ENCODE measurements around the gene KNDC1. TPM values are rescaled to one million over a fixed set of nuclear protein-coding genes. Genes with fewer than 3 reads are reported as not detected.

Gene KNDC1
- total and polyA plus RNA-seq, 2 of the 4 experiments (the other 2 are of a cell fraction), result 0.18 to 1.1 TPM

GRCh38 chr10:133224076-133224475 lies 64.1 kb downstream of the KNDC1 start:
- H2AK5ac ChIP-seq (ENCODE audit: low read depth, low read length), result no peak overlapping the region
- WGBS, 2 experiments (ENCODE audit: extremely low coverage in 2 of 2, insufficient read length in 1 of 2), result 17% methylated on average over 1 of the region's 14 CpGs; no CpG with 5 or more reads in 1 of the 2 experiments
- dilution Hi-C loops (cut with HindIII; ENCODE audit: low sequenced_read_pairs, unreplicated experiment), result no loop called here

More at GRCh38 chr10:133224076-133224475, 64.1 kb downstream of the KNDC1 start:
- no peak overlapping the region for H2AFZ ChIP-seq (replicated peaks; ENCODE audit: low read length, poor library complexity)
- no peaks in the 10 kb centered on the region for H3K79me1 ChIP-seq (ENCODE audit: low read depth in 1 of 2, low read length in 2 of 2)
- H4K20me1 ChIP-seq (ENCODE audit: insufficient read depth, low read length), result no peaks in the 10 kb centered on the region
- H3K4me3 ChIP-seq (ENCODE audit: insufficient read depth, low read depth, low read length), result no peak overlapping the region
- H3K36me3 ChIP-seq (ENCODE audit: control insufficient read depth, insufficient read depth, low read length), result no peaks in the 10 kb centered on the region
- ChIA-PET POLR2A (ENCODE audit: unreplicated experiment) (interaction anchor here (0.6 kb wide), 1 partner anchor 100 kb away, joined by 5 read pairs; no protein-coding TSS in a partner anchor), CTCF (no interaction called here)
- no peak overlapping the region for H4K5ac ChIP-seq (ENCODE audit: low read depth, low read length)
- TF ChIP-seq MAFK (IDR thresholded peaks at IDR 0.05; ENCODE audit: low read depth, low read length), result no peak
- no peak for TF ChIP-seq SMC3 (IDR thresholded peaks at IDR 0.05; ENCODE audit: low read depth, low read length)
- TF ChIP-seq POLR2A (IDR thresholded peaks at IDR 0.05; ENCODE audit: low read depth, low read length), result no peak
- no peak for TF ChIP-seq RCOR1 (IDR thresholded peaks at IDR 0.05; ENCODE audit: insufficient replicate concordance, low read length)
- TF ChIP-seq NFE2L2 (IDR thresholded peaks at IDR 0.05; ENCODE audit: low read depth, low read length), result no peak
- TF ChIP-seq CEBPB (IDR thresholded peaks at IDR 0.05; ENCODE audit: low read depth, low read length), result no peak
- TF ChIP-seq RAD21 (IDR thresholded peaks at IDR 0.05; ENCODE audit: low read length), result no peak
- no peak for TF ChIP-seq FOS (IDR thresholded peaks at IDR 0.05; ENCODE audit: low read depth, low read length)
- no peak for TF ChIP-seq ELK1 (IDR thresholded peaks at IDR 0.05; ENCODE audit: borderline replicate concordance, low read depth, low read length)
- TF ChIP-seq CHD1 (IDR thresholded peaks at IDR 0.05; ENCODE audit: low read depth, low read length), result no peak
- no peak for TF ChIP-seq MAZ (IDR thresholded peaks at IDR 0.05; ENCODE audit: borderline replicate concordance, low read depth, low read length)
- no peak for TF ChIP-seq RFX5 (IDR thresholded peaks at IDR 0.05; ENCODE audit: low read depth, low read length)
- no peak for TF ChIP-seq MXI1 (IDR thresholded peaks at IDR 0.05; ENCODE audit: borderline replicate concordance, low read depth, low read length)
- H4K8ac ChIP-seq (ENCODE audit: low read depth in 2 of 2, low read length in 2 of 2), result no peak overlapping the region
- BruUV-seq (replicated peaks), result no TSS peak
- H3K27me3 ChIP-seq (ENCODE audit: control insufficient read depth, insufficient read depth, low read length), result peaks cover 27% of the 10 kb centered on the region
- H2BK20ac ChIP-seq (ENCODE audit: low read depth, low read length), result no peak overlapping the region
- H3K9ac ChIP-seq (ENCODE audit: low read depth, low read length), result no peak overlapping the region
- no peak overlapping the region for H2BK5ac ChIP-seq (ENCODE audit: low read depth, low read length, poor library complexity, severe bottlenecking)
- ATAC-seq (ENCODE audit: low read depth) (no peak), DNase-seq (no peak)
- no peak overlapping the region for H3K18ac ChIP-seq (ENCODE audit: low read depth, low read length)
- H3K9me1 ChIP-seq (ENCODE audit: insufficient read depth, low read length), result no peaks in the 10 kb centered on the region
- in situ Hi-C loops (cut with MboI; ENCODE audit: low sequenced_read_pairs) (no loop called here), intact Hi-C loops (cut with micrococcal nuclease) (no loop called here)
- no peak overlapping the region for H3K14ac ChIP-seq (replicated peaks; ENCODE audit: low read depth, low read length)
- no peak overlapping the region for H2BK15ac ChIP-seq (ENCODE audit: low read depth, low read length)
- no peak overlapping the region for H3K56ac ChIP-seq (ENCODE audit: extremely low read depth, insufficient read depth, low read length)
- H3K4me2 ChIP-seq (ENCODE audit: low read depth, low read length), result no peak overlapping the region
- H3K4ac ChIP-seq (ENCODE audit: low read depth, low read length), result no peak overlapping the region
- H3K4me1 ChIP-seq (ENCODE audit: control insufficient read depth, insufficient read depth, low read length), result no peaks in the 10 kb centered on the region
- H3K23ac ChIP-seq (ENCODE audit: low read depth, low read length), result no peak overlapping the region
- H3K27ac ChIP-seq (ENCODE audit: insufficient read depth, low read length), result no peak overlapping the region
- H3K9me3 ChIP-seq (ENCODE audit: control insufficient read depth, insufficient read depth, low read length), result no peaks in the 10 kb centered on the region
- H4K91ac ChIP-seq (ENCODE audit: insufficient read depth, low read depth, low read length), result no peak overlapping the region
- no peak overlapping the region for H2BK120ac ChIP-seq (ENCODE audit: low read depth, low read length)
- H2AK9ac ChIP-seq (replicated peaks; ENCODE audit: low read depth, low read length, poor library complexity), result no peak overlapping the region
